WTC11 (cell line): ENCODE measurements around the gene PRKCSH.

ENCODE experiments used
- CREB1 ChIP-seq: sonication (generic); formaldehyde crosslinking; IDR thresholded peaks from 2 replicates; pipeline ENCODE4 v1.8.0; 2023; ENCODE audit warnings: mild to moderate bottlenecking, missing genetic modification reagents
- FOXJ3 ChIP-seq: sonication (generic); formaldehyde crosslinking; IDR thresholded peaks from 2 replicates; pipeline ENCODE4 v1.9.0; 2021; ENCODE audit warnings: missing genetic modification reagents, mild to moderate bottlenecking, borderline replicate concordance
- GABPB1 ChIP-seq: sonication (generic); formaldehyde crosslinking; IDR thresholded peaks from 2 replicates; pipeline ENCODE4 v1.8.1; 2023; ENCODE audit warnings: mild to moderate bottlenecking, missing genetic modification reagents
- SP1 ChIP-seq: sonication (generic); formaldehyde crosslinking; conservative IDR thresholded peaks from 2 replicates; pipeline ENCODE4 v1.8.1; 2022; ENCODE audit warnings: missing genetic modification reagents
- TEAD4 ChIP-seq: sonication (generic); formaldehyde crosslinking; IDR thresholded peaks from 2 replicates; pipeline ENCODE4 v1.8.0; 2022; ENCODE audit warnings: mild to moderate bottlenecking, missing genetic modification reagents
- ZSCAN18 ChIP-seq: fragments of 250-450 bp; sonication (Bioruptor Pico); IDR thresholded peaks from 2 replicates; pipeline ENCODE4 v2.1.2; 2022; ENCODE audit warnings: mild to moderate bottlenecking, moderate library complexity
- TF ChIP-seq, protein P1 (sequence below): fragments of 200-600 bp; IDR thresholded peaks from 2 replicates; pipeline ENCODE4 v1.8.0; 2022; ENCODE audit warnings: antibody characterized with exemption
- TF ChIP-seq, protein P2 (sequence below): sonication (generic); formaldehyde crosslinking; IDR thresholded peaks from 2 replicates; pipeline ENCODE4 v1.8.0; 2022; ENCODE audit warnings: mild to moderate bottlenecking, missing genetic modification reagents
- TF ChIP-seq, protein P3 (sequence below): fragments of 250-450 bp; sonication (Bioruptor Pico); conservative IDR thresholded peaks from 2 replicates; pipeline ENCODE4 v1.9.0; 2021; ENCODE audit warnings: mild to moderate bottlenecking
- TF ChIP-seq, protein P4 (sequence below): sonication (generic); formaldehyde crosslinking; IDR thresholded peaks from 2 replicates; pipeline ENCODE4 v1.8.1; 2022; ENCODE audit warnings: low read depth, mild to moderate bottlenecking, moderate library complexity, missing genetic modification reagents, borderline replicate concordance

DNA sequence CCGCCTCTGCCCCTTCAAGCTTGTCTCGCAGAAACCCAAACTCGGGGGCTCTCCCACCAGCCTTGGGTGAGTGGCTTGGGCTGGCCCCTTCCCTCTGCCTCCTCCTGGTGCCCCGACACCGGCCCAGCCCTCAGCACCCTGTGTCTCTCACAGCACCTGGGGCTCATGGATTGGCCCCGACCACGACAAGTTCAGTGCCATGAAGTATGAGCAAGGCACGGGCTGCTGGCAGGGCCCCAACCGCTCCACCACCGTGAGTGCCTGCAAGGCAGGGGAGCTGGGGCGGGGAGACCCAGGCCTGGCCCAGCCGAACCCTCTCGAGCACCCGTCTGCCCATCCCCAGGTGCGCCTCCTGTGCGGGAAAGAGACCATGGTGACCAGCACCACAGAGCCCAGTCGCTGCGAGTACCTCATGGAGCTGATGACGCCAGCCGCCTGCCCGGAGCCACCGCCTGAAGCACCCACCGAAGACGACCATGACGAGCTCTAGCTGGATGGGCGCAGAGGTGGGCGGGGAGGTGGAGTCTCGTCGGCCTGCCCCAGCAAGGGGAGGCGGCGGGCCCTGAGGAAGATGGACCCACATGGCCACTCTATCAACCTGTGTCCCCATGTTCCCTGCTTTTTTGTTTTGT, 13.6 kb downstream of the PRKCSH start:
- TF ChIP-seq, protein P1, sequence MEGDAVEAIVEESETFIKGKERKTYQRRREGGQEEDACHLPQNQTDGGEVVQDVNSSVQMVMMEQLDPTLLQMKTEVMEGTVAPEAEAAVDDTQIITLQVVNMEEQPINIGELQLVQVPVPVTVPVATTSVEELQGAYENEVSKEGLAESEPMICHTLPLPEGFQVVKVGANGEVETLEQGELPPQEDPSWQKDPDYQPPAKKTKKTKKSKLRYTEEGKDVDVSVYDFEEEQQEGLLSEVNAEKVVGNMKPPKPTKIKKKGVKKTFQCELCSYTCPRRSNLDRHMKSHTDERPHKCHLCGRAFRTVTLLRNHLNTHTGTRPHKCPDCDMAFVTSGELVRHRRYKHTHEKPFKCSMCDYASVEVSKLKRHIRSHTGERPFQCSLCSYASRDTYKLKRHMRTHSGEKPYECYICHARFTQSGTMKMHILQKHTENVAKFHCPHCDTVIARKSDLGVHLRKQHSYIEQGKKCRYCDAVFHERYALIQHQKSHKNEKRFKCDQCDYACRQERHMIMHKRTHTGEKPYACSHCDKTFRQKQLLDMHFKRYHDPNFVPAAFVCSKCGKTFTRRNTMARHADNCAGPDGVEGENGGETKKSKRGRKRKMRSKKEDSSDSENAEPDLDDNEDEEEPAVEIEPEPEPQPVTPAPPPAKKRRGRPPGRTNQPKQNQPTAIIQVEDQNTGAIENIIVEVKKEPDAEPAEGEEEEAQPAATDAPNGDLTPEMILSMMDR: no peak
- TF ChIP-seq SP1 (CRISPR knock-in tag) (no peak), TEAD4 (CRISPR knock-in tag) (no peak), CREB1 (CRISPR knock-in tag) (no peak), GABPB1 (CRISPR knock-in tag) (no peak), ZSCAN18 (CRISPR knock-in tag) (no peak), FOXJ3 (CRISPR knock-in tag) (no peak)
- TF ChIP-seq, protein P2, sequence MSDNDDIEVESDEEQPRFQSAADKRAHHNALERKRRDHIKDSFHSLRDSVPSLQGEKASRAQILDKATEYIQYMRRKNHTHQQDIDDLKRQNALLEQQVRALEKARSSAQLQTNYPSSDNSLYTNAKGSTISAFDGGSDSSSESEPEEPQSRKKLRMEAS (CRISPR knock-in tag): no peak
- TF ChIP-seq, protein P3, sequence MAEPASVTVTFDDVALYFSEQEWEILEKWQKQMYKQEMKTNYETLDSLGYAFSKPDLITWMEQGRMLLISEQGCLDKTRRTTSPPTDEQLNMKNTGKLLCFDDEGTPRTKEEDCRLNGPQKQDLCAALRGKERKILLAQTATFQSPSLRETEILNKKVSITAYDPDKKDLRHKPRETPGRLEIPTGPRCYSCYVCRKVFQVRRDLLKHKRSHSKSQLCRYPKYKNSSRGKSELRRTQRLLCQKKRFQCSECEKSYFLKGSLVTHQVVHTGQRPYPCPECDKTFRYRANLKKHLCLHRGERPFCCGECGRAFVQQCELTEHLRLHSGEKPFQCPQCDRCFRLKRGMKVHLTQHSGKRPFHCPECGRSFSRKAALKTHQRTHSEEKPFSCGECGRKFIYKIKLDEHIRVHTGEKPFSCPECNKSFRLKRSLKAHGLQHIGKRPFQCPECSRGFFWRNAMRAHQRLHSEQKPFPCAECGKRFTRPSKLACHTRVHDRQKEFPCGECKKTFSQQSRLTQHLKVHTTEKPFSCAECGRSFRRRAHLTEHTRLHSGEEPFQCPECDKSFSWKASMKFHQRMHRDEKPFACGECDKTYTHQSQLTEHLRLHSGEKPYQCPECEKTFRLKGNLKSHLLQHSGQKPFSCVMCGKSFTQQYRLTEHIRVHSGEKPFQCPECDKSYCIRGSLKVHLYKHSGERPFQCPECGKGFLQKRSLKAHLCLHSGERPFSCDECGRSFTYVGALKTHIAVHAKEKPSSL: no peak
- TF ChIP-seq, protein P4, sequence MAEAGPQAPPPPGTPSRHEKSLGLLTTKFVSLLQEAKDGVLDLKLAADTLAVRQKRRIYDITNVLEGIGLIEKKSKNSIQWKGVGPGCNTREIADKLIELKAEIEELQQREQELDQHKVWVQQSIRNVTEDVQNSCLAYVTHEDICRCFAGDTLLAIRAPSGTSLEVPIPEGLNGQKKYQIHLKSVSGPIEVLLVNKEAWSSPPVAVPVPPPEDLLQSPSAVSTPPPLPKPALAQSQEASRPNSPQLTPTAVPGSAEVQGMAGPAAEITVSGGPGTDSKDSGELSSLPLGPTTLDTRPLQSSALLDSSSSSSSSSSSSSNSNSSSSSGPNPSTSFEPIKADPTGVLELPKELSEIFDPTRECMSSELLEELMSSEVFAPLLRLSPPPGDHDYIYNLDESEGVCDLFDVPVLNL: no peak
